ENCODE data around the gene TMPRSS3. TPM values are rescaled to one million over a fixed set of nuclear protein-coding genes. Genes with fewer than 3 reads are reported as not detected.

TMPRSS3 gene
- total and polyA plus RNA-seq, 9 of the 15 experiments (the other 6 are each of a cell fraction or from before 2014, with no cell fraction given), result 0.07 TPM; not detected in 8

- CTCF ChIA-PET (ENCODE audit: low intra/inter-chr PET ratio), result no interaction called here
- Histone ChIP-seq H3K27me3 (ENCODE audit: control insufficient read depth in 2 of 2, insufficient read depth in 2 of 2, low read length in 2 of 2) (peaks cover 25 to 61% of the 10 kb centered on the region in 2 experiments), H4K20me1 (replicated peaks; ENCODE audit: control insufficient read depth, insufficient read depth, low read length) (no peaks in the 10 kb centered on the region; the same call in 1 of the 2 replicates), H3K4me3 (no peak within 1 kb of the TSS), H3K79me2 (ENCODE audit: control insufficient read depth, insufficient read depth, low read length) (no peaks in the 10 kb centered on the region), H2AFZ (ENCODE audit: low read depth, low read length) (no peak within 1 kb of the TSS), H3K36me3 (ENCODE audit: control insufficient read depth, insufficient read depth, low read length) (no peaks in the 10 kb centered on the region), H3K9me1 (ENCODE audit: control insufficient read depth, insufficient read depth, low read length) (no peaks in the 10 kb centered on the region), H3K27ac (ENCODE audit: extremely low read depth, low read depth, low read length) (no peak within 1 kb of the TSS), H3K4me1 (replicated peaks in 1 of 2; ENCODE audit: control insufficient read depth in 2 of 2, insufficient read depth in 2 of 2, low read length in 2 of 2) (peaks cover 0 to 4% of the 10 kb centered on the region in 2 experiments; a peak in 1 of 5 replicates), H3K4me2 (ENCODE audit: insufficient read depth, low read length) (no peak within 1 kb of the TSS), H3K9me3 (replicated peaks; ENCODE audit: control insufficient read depth, insufficient read depth, low read depth, low read length) (0 out of 2 replicates have a peak, but pooled peaks cover 2% of the 10 kb centered on the region), H3K9ac (ENCODE audit: insufficient read depth in 1 of 2, low read depth in 2 of 2, low read length in 2 of 2) (no peak within 1 kb of the TSS; a peak in 1 of 4 replicates)
- under 1% methylated on average over 13 of the region's 13 CpGs for WGBS (ENCODE audit: insufficient coverage, low coverage, missing lambda C conversion rate)
- BruUV-seq (replicated peaks), result no TSS peak
- TF ChIP-seq POU5F1 (IDR thresholded peaks at IDR 0.05; ENCODE audit: borderline replicate concordance, low read depth, low read length, partially characterized antibody), result no peak
- TF ChIP-seq, protein P1, sequence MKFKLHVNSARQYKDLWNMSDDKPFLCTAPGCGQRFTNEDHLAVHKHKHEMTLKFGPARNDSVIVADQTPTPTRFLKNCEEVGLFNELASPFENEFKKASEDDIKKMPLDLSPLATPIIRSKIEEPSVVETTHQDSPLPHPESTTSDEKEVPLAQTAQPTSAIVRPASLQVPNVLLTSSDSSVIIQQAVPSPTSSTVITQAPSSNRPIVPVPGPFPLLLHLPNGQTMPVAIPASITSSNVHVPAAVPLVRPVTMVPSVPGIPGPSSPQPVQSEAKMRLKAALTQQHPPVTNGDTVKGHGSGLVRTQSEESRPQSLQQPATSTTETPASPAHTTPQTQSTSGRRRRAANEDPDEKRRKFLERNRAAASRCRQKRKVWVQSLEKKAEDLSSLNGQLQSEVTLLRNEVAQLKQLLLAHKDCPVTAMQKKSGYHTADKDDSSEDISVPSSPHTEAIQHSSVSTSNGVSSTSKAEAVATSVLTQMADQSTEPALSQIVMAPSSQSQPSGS (CRISPR knock-in tag; IDR thresholded peaks at IDR 0.05), result no peak
- no peak for TF ChIP-seq PURB (CRISPR knock-in tag; IDR thresholded peaks at IDR 0.05; ENCODE audit: low read depth)
- TF ChIP-seq ZNF780A (CRISPR knock-in tag; IDR thresholded peaks at IDR 0.05), result no peak
- no peak for TF ChIP-seq DDX20 (tag; IDR thresholded peaks at IDR 0.05; ENCODE audit: low read depth)
- TF ChIP-seq, protein P2, sequence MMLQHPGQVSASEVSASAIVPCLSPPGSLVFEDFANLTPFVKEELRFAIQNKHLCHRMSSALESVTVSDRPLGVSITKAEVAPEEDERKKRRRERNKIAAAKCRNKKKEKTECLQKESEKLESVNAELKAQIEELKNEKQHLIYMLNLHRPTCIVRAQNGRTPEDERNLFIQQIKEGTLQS (IDR thresholded peaks at IDR 0.05), result no peak
- TF ChIP-seq, protein P2 (CRISPR knock-in tag; conservative IDR thresholded peaks at IDR 0.05), result no peak
- TF ChIP-seq BRD4 (IDR thresholded peaks at IDR 0.05), result no peak
- TF ChIP-seq PYGO2 (tag; IDR thresholded peaks at IDR 0.05), result no peak
- no peak for TF ChIP-seq ZNF324 (CRISPR knock-in tag; IDR thresholded peaks at IDR 0.05)
- no peak for TF ChIP-seq MEF2D (tag; conservative IDR thresholded peaks at IDR 0.05; ENCODE audit: low read depth)
- no peak for TF ChIP-seq SIN3A (IDR thresholded peaks at IDR 0.05; ENCODE audit: borderline replicate concordance in 2 of 2, control insufficient read depth in 1 of 2, low read depth in 2 of 2, low read length in 2 of 2)
- TF ChIP-seq RBM39 (optimal IDR thresholded peaks at IDR 0.05; ENCODE audit: low read depth, low read length), result no peak
- ATAC-seq (peak; percentile 20; the same call in 1 of the 3 replicates), FAIRE-seq (no peak), DNase-seq (ENCODE audit: extremely low read depth in 1 of 4, low spot score in 3 of 4) (no peak)
- in situ Hi-C loops (cut with MboI) (no loop called here), intact Hi-C loops (cut with micrococcal nuclease) (no loop called here)
- POLR2A ChIA-PET, result no interaction called here
These were observed 44.9 kb downstream of the TMPRSS3 start, which contains the start of gene TFF2 for GRCh38 chr21:42350927-42351426. TFF2 (minus strand) TSS chr21:42350994; CDS start chr21:42350957, 37 bp downstream.
